HG03520 (cell line): ENCODE measurements around the gene NUP205.
"Not testable (repeated sequence)": the region's sequence is repeated elsewhere in the genome, so short reads cannot be mapped to it uniquely, and the experiment has no call there.

Experiments
- ATAC-seq: cut with Tn5 transposase; IDR thresholded peaks from one replicate; pipeline ENCODE4 v1.9.1; 2021; ENCODE audit warnings: mild to moderate bottlenecking, moderate library complexity; ENCODE audit not compliant: unreplicated experiment

Gene NUP205

DNA sequence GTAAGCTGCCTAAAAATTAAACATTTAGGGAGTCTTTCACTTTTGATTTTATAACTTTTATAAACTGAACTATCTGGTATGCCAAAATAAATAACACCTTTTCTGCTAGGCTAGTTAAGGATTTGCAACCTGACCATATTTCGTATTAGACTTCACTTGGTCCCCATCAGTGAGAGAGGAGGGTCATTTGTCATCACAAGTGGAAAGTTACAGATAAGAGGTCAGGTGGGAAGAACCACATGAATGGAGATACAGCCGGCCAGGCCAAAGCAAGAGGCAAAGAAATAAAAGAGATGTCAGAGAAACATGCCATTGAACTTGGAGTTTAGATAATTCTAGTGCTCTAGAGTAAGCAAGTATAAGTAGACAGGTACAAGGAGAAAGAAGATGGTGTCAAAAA, 60.1 kb downstream of the NUP205 start:
- no peak for ATAC-seq

DNA sequence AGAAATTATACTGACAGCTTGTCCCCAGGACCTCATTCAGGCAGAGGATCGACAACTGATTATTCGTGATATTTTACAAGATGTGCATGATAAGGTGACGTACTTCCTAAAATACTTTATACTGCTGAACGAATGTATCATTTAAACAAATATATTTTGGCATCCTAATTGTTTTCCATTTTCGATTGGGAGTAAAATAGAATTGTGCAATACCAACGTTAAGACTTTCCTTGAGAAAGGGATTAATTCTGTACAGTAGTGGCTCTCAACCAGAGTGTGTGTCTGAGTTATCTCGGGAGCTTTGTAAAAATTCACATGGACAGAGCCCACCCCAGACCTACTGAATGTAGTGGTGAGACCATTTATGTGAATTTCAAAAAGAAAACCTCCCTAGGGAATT, 60.8 kb downstream of the NUP205 start:
- no peak for ATAC-seq

DNA sequence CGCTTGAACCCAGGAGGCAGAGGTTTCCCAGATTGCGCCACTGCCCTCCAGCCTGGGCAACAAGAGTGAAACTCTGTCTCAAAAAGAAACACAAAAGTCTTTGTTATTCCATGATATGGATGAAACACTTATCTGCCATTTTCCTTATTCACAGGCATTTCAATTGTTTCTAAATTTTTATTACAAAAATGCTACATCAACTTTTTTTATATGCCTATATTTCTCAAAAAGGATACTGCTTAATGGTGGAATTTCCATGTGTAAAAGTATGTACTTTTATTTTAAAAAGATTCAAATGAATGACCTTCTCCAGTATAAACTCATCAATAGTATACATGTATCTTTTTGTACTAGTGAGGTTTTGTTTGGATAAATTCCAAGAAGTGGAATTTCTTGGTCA, 62.7 kb downstream of the NUP205 start:
- no peak for ATAC-seq

DNA sequence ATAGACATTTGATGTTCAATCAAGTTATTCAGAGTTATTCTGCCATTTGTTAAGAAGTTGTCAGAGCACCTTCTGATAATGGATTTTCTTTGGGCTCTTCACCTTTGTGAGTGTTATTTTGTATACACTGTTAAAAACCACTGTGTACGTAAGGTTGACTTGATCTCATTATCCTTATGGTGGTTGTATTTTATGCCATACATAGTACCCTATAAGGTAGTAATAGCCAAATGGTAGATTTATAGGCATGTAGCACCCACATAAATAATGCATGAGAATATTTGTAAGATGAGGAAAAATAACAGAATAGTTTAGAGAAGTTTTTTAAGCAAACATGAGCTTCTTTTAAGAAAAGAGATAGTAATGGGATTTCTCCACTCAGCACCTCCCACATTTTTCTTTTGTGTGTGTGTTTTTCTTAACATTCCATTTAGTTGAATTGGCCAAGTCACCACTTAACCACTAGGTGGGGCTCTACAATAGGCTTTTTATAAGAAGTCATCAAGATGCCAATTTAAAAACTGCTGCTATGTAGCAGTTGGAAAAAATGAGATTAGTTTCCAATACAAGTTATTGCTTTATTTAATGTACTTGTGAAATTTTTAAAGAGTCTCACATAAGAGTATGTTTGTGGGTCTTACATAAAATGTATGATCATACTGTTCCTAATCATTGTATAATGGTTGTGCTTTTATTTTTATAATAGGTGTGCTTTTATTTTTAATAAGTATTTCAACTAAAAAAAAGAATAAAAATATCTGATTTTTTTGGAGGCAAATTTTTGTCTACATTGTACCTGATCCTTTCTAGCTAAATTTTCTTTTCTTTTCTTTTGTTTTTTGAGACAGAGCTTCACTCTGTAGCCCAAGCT, 63.5 kb downstream of the NUP205 start:
- ATAC-seq = no peak

DNA sequence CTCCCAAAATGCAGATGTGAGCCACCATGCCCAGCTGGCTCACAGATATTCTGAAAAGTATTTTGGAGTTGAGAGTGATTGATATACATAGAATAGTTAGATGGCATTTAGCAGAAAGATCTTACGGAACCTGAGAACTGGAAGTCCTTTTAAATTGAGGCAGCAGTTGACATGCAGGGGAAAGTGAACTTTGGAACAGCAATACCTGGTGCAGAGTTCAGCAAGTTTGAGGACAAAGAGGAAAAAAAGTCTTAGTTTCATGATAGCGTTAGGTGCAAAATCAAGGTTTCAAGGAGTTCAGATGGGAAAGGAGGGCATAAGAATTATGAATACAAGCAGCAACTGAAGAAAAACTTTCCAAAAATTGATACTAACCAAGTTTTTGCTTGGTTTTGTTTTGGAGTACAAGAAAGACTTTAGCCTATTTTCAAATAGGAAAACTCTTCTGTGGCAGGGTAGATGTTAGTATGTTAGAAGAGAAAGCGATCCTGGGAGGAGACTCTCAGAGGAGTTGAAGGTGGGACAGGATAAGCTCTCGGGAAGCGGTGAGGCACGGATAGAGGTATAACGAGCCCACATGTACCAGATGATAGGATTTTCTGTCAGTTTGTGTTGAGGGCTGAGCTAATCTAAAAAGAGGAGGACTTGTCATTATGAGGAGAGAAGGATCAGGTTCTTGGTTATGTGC, 76.6 kb downstream of the NUP205 start:
- no peak for ATAC-seq

DNA sequence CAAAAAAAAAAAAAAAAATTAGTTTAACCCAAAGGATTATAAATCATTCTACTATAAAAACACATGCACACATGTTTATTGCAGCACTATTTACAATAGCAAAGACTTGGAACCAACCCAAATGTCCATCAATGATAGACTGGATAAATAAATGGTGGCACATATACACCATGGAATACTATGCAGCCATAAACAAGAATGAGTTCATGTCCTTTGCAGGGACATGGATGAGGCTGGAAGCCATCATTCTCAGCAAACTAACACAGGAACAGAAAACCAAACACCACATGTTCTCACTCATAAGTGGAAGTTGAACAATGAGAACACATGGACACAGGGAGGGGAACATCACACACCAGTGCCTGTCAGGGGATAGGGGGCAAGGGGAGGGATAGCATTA, 82.0 kb downstream of the NUP205 start:
- ATAC-seq = not testable (repeated sequence)

DNA sequence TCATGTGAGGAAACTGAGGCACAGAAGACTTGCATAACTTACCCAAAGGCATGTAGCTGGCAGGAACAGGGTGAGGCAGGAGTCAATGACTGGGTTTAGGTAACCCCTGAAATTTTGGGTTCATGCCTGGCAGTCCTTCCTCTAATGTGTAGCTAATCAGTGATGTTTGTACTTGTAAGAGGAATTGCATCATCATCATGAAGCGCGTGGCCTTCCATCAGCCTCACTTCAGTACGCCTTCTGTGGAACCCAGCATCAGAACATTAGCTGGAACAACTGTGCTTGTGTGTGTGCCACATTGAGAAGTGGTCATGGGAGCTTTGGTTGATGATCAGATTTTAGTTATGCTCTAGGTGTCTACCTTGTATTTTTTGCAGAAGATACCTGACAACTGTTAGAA, 86.4 kb downstream of the NUP205 start:
- no peak for ATAC-seq

DNA sequence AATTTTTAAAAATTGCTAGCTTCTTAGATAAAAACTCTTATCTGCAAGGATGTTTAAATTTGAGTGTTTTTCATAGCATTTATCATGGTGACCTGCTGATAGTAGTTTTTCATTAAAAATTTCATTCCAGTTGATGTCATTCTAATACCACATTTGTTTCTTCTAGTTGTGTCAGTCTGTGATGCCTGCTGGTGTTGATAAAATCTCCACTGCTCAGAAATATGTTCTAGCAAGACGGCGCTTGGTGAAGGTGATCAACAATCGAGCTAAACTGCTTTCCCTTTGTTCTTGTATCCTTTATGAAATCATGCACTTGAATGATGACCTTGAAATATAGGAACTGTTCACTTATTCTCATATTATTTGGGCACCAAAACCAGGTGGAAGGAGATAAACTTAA, 87.0 kb downstream of the NUP205 start:
- no peak for ATAC-seq

DNA sequence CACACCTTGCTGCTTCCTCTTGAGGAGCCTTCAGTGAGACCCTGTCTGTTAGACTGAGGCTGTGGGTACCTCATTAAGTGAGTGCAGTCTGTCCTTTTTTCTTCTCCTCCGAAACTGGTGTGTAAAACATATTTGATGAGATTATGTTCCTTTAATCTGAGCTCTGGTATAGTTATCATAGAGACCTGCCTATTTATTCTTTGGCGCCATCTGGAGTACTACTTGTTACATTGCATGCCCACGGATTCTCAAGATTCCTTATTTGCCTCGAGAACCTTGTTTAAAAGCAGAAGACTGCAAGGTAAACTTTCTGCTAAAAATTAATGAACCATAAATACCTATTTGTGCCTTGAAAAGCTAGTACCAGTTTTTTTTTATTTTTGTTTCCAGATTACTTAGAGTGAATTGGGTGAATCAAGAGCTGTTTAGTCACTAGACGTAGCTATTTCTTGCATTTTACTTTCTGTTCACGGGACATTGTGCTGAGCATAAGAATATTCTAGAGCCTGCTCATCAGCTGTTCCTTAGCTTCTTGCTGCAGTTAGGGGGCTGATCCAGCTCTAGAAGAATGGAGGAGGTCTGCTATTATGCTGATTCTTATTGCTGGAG, 87.7 kb downstream of the NUP205 start:
- ATAC-seq = no peak

DNA sequence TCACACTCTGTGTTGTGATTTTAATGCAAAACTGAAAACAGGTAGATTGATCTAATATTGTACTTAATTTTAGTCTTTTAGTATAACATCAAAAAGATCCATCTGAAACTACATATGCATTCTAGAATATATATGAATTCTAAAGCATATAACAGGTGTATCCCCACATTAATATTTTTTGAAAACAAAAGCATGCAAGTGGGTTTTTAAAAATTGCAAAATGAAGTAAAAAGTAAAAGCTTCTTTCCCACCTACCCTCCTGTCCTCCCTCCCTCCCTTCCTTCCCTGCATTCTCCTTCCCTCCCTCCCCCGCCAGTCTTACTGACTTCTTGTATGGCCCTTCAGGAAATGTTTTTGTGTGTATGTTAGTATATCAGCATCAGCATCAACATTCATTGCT, 90.0 kb downstream of the NUP205 start:
- ATAC-seq = no peak

DNA sequence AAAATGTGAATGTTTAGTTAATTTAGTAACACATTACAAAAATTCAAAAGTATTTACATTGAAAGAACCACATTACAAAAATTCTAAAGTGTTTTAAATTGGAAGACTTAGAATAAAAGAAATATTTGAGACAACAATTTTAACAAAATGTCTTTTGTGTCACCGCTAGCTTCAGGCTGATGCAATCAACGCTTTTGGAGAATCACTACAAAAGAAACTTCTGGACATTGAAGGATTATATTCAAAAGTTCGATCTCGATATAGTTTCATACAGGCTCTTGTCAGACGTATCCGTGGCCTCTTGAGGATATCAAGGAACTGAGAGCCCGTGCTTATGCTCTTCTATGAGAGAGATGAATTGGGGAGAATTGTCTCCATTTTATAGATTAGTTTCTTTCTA, 90.5 kb downstream of the NUP205 start:
- ATAC-seq = no peak

DNA sequence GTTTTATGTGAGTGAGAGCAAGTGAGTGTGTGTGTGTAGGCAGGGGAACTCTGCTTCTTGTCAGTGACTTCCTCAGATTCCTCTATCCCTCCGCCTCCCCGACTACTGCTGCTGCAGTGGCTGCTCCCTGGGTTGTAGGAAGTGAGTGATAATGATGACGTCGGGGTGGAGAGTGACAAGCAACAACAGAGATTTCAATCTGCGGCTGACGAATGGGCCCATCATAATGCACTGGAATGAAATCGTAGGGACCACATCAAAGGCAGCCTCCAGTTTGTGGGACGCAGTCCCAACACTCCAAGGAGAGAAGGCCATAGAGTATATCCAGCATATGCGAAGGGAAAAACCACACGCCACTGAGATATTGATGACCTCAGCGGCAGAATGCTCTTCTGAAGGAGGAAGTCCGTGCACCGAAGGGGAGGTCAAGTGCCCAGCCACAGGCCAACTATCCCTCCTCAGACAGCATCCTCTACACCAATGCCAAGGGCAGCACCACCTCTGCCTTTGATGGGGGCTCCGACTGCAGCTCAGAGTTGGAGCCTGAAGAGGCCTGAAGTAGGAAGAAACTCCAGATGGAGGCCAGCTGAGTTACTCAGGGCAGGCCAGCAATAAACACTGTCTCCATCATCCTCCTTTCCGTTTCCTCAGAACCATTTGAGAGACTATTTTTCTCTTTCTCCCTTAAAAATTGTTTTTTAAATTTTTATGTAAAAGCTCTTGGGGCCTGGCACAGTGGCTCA, 93.3 kb downstream of the NUP205 start:
- ATAC-seq = no peak

DNA sequence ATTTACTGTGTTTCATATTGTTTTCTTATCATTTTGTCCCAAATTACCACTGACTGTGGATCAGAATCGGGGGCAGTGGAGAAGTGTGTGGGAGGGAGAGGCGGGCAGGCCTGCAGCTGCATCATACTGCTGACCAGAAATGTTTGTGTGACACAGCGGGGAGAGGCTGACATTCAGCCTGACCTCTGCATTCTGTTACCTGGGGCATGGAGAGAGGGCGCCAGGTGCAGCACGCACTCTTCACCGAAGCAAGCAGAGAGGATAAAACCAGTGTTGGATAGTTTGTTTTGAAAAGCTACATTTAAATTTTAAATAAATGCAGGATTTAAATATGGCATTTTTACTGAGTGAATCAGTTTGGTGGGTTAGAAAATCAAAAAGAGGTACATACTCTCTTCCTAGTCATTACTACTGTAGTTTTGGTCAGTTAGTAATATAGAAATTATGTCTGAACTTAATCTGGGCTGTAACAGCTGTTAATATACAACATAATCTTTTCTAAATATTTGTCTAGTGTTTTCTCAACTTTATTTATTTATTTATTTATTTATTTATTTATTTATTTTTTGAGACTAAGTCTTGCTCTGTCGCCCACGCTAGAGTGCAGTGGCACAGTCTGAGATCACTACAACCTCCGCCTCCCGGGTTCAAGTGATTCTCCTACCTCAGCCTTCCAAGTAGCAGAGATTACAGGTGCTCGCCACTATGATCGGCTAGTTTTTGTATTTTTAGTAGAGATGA, 95.8 kb downstream of the NUP205 start:
- no peak for ATAC-seq

DNA sequence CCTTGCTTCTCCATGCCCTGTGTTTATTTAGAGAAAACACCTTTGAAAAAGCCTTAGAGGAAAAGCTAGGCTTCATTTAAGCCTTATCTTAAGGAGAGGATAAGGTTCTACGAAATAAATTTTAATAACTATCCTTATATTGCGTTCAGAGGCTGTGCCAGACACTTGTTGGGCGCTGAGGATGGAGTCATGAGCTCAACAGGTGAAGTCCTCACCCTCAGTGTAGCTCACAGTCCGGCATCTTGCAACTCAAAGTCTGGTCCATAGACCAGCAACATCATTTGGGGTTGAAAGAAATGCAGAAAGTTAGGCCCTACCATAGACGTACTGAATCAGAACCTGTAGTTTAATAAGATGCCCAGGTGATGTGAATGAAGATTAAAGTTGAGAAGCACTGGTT, 100.8 kb downstream of the NUP205 start:
- ATAC-seq = no peak

DNA sequence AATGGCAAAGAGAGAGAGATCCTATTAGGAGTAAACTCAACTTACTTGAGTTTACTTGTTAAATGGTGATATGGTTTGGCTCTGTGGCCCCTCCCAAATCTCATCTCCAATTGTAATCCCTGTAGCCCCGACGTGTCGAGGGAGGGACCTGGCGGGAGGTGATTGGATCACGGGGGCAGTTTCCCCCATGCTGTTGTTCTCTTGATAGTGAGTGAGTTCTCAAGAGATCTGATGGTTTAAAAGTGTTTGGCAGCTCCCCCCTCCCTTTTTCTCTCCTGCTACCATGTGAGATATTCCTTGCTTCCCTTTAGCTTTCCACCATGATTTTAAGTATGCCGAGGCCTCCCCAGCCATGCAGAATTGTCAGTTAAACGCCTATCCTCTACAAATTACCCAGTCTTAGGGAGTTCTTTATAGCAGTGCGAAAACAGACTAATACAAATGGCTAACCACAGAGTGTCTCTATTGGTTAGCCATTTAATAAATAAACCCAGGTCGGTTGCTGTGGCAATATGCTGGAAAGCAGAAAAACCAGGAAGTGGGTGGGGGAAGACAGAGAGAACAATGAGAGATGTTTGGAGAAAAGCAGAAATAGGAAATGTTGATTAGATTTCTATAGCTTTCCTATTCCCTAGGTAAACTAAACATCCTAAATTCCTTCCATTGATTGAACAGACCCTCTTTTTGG, 101.6 kb downstream of the NUP205 start:
- no peak for ATAC-seq

DNA sequence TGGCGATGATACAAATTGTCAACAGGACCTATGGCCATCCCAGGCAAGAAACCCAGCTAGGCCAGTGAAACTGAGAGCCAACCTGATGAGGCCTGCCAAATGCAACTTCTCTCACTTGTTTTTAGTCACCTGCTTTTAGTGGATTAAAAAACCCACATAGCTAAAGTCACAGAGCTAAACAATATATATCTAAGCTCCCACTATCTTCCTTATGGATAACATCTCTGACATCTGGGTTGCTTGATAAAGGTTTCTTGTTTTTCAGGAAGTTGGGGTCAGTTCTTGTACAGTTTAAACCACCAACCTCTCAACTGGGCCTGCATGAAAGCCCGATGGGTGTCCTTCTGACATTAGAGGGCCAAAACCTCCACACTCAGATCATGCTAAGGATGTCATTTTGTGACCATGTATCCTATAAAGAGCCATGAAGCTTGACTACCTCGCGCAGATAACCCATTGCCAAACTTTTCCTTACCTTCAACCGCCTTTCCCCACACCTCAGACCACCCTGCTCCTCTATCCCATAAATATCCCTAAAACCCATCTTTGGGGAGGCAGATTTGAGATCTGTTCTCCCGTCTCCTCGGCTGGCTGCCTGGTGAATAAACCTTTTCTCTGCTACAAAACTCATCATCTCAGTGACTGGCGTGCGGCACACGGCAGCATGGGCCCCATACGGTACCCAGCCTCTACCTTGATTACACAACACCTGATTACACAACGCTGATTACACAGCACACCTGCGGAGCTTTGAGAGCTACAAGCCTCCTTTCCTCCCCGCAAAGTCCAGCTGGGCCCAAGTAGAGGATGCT, 103.8 kb downstream of the NUP205 start:
- ATAC-seq = no peak

DNA sequence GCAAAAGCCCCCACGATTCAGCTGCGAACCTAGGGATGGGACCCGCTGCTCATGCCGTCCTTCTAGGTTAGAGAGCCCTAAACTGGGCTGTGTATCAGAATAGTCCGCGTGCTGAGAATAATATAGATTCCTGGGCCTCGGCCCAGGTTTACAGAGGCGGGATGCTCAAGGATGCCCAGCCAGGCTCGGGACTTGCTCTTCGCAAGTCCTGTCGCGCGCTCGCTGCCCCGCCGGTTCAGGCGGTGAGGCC, 104.3 kb downstream of the NUP205 start:
- no peak for ATAC-seq

DNA sequence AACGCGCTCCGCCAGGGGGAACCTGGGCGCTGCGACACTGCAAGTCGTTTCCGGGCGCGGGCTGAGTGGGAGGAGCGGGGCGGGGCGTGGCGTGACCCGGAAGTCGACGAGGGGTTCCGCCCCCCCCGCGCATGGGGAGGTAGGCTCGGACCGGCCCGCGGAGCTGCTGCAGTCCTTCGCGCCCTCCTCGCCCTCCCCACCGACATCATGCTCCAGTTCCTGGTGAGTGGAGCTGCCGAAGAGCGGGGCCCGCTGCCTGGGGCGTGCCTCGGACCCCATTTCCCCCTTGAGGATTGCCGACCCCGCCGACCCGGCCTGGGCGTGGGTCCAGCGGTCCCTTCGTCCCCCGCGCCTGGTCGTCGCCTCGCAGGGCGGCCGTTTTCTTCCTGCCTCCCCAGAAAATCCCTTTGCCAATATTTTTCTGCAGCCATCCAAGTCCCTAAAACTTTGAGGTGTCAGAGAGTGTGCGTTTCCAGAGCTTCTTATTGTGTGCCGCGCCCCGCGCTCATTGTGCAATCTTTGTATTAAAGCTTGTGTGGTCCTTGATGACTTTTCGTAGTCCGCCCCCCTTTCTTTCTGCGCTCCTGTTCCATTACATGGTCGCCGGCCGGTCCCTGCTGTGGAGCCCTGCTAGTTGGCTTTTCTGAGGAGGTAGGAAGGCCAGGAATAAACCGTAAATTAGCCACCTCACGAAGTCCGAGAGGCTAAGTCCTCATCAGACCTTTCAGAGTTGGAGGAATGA, 104.8 kb downstream of the NUP205 start, which contains the start of gene STMP1:
TSS of gene STMP1 (plus strand) at position 142 of the 742 bp plus-strand sequence.
- peak; percentile 93 for ATAC-seq
